ENCODE results near the gene TENT4B.
"Not testable (repeated sequence)": the region's sequence is repeated elsewhere in the genome, so short reads cannot be mapped to it uniquely, and the experiment has no call there.

The TENT4B gene

GRCh38 chr16:50155925-50156324 lies 2.8 kb downstream of the TENT4B start:
- DNase-seq: no peak

GRCh38 chr16:50156590-50156989 lies 3.5 kb downstream of the TENT4B start:
- no peak for DNase-seq

- peak in 1 of 2 donors; percentile 19 for DNase-seq
Observed at GRCh38 chr16:50160495-50161164, 7.5 kb downstream of the TENT4B start.

- no peak for DNase-seq
Observed at GRCh38 chr16:50161950-50162349, 8.8 kb downstream of the TENT4B start.

GRCh38 chr16:50165473-50165872 lies 12.4 kb downstream of the TENT4B start:
- DNase-seq: no peak

GRCh38 chr16:50166511-50167500 lies 13.7 kb downstream of the TENT4B start:
- DNase-seq: no peak

- DNase-seq: no peak
Observed at GRCh38 chr16:50167556-50167955, 14.4 kb downstream of the TENT4B start.

- DNase-seq: no peak
Observed at GRCh38 chr16:50169555-50170096, 16.5 kb downstream of the TENT4B start.

- DNase-seq: not testable (repeated sequence)
Observed at GRCh38 chr16:50171773-50172172, 18.7 kb downstream of the TENT4B start.

GRCh38 chr16:50172195-50172922 lies 19.3 kb downstream of the TENT4B start:
- DNase-seq: no peak

- no peak for DNase-seq
Observed at GRCh38 chr16:50173316-50173715, 20.2 kb downstream of the TENT4B start.

GRCh38 chr16:50178491-50178941 lies 25.4 kb downstream of the TENT4B start:
- no peak for DNase-seq

- DNase-seq: no peak
Observed at GRCh38 chr16:50182441-50182840, 29.3 kb downstream of the TENT4B start.

GRCh38 chr16:50183316-50183715 lies 30.2 kb downstream of the TENT4B start:
- no peak for DNase-seq

GRCh38 chr16:50185005-50185505 lies 31.9 kb downstream of the TENT4B start:
- no peak for DNase-seq

GRCh38 chr16:50188619-50189136 lies 35.6 kb downstream of the TENT4B start:
- no peak for DNase-seq

- no peak for DNase-seq
Observed at GRCh38 chr16:50190292-50190691, 37.2 kb downstream of the TENT4B start.

- no peak for DNase-seq
Observed at GRCh38 chr16:50192386-50193050, 39.4 kb downstream of the TENT4B start.

GRCh38 chr16:50193594-50193993 lies 40.5 kb downstream of the TENT4B start:
- no peak for DNase-seq

GRCh38 chr16:50195276-50195675 lies 42.2 kb downstream of the TENT4B start:
- DNase-seq: no peak

GRCh38 chr16:50195756-50196155 lies 42.6 kb downstream of the TENT4B start:
- DNase-seq: no peak

GRCh38 chr16:50197582-50197981 lies 44.5 kb downstream of the TENT4B start:
- no peak for DNase-seq
